Activated gamma-delta T cell treated with Interleukin-2 at 50 U/mL for 16 hours (primary cell): ENCODE data around the gene CCNB2.

ENCODE experiments used
- DNase-seq: peaks from one replicate; pipeline ENCODE4 v3.0.0-alpha.2; 2020

Gene CCNB2

DNA sequence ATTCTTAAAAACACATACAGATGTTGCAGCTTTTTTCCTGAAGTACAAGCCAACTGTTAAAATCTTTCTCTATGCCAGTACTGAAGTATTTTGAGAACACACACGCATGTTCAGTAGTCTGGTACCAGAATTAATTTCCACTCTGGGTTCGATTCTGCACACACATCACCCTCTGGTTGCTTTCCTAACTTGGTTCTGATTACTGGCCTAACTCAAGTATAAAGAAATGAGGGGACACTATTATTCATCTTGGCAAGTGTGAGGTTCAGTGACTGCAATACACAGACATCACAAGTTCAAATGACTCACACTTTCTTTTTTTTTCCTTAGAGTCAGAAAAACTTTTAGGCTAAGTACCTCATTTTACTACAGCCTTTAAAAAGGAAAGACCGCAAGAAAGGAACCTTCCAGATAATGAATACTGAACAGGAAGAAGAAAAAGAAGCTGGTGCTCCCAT, 64.3 kb downstream of the CCNB2 start:
- no peak for DNase-seq

DNA sequence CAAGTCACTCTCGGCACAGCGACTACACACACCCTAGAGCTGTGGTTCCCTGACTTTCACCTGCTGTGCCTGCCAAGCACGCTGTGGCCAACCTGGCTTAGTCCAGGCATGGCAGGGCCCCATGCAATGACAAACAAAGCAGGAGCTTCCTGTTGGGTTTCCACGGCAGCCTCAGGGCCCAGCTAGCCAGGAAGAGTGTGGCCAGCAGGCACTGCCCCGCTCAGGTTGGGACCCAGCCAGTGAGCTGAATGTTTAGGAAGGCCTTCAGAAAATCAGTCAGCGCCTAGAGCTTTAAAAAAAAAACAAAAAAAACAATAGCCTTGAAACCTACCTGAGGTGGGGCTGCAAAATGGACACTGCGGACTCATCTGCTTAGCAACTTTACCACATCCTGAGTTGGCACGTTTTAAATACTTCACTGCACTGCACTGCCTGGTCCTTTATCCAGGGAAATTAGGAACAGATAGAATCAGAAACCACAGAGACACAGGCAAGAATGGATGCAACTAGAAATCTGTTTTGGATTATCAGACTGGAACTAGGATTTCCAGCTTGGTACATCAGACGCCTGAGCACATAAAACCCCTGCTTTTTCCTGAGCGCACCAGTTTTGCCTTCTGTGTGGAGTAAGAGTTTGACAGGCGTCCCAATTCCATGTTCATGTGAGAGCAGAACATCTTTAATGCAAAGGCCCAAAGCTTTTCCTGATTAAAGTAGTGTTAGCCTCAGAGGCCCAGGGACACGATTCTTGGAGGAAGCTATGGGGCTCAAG, 65.5 kb downstream of the CCNB2 start:
- DNase-seq = no peak

DNA sequence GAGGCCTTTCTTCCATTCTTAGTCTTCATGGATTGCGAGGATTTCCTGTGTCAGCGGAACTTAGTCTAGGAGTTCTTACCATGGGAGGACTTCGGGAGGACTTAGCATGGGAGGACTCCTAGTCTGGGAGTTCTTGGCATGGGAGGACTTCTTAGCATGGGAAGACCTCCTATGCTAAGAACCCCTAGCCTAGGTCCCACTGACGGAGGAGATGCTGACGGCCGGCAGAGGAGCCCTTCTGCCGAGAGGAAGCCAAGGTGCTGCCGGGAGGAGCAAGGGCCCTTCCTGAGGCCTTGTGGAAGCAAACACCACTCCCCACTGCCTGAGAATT, 66.1 kb downstream of the CCNB2 start:
- no peak for DNase-seq

DNA sequence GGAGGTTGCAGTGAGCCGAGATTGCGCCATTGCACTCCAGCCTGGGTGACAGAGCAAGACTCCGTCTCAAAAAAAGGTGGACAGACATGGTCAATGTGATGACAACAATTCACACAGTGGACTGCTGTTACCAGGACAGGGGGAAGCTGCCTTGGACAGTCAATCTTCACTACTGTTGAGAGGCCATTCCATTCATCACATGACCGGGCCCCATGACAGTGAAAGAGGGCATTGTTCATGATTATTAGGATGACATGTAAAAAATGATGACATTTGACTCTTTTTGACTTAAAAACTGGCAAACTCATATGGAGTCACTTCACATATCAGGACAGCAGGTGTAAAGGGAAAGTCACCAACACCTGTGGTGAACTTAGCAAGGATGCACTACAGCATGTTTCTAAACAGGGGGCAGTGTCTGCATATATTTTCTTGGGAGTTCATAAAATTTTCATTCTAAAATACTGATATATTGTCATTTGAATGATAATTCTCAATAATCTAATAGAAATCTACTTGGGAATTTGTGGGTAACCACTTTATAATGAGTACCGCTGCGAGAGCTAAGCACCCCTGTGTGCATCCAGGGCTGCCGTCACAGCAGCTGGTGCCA, 67.4 kb downstream of the CCNB2 start:
- DNase-seq = no peak

DNA sequence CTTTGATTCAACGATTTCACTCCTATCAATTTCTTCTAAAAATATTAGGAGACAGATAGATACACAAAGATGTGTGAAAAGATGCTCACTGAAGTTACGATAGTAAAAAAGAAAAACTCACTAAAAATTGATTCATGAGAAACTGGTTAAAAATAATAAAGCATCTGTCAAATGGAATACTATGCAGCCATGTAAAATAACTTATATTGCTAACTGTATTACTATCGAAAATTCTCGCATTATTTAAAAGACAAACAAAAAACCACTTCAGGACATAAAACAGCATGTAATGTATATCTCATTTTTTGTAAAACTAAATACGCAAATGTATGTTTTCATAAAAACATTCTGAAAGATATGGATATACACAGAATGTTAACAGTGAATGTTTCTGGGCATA, 68.2 kb downstream of the CCNB2 start:
- DNase-seq = no peak

DNA sequence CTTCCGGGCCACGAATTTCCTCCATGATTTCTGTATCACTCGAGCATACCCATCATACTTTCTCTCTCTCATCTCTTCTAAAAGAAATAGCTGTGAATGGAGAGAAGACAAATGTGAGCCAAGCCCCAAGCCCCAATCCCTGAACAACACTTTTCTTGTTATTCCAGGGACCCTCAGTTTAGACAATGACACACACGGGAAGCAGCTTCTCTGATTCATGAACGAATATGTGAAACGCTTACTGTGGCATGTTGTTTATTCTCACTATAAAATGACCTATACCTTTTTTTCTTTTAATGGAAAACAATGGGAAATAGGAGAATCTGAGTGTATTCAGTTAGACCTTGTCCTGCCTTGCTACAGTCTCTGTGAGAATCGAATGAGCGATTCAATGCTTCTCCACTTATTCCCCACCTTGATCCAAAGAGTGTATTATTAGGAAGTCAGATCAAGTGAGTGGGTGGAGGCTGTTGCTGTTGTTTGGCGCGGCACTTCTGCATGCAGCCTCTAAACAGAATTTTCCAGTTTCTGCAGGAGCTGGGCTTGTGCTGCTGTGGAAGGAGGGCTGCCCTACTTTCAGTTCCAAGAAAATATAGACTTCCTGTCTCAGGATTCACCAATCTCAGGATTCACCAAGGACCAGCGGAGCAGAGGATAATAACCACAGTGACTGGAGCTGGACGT, 69.3 kb downstream of the CCNB2 start:
- no peak for DNase-seq
